VCaP (cell line): ENCODE results near the gene IGFBP2.

Experiments
- H3K27ac ChIP-seq: fragments of 450-650 bp; 2 replicates; pipeline ENCODE4 v1.5.1; 2017
- TF ChIP-seq, protein P1 (sequence below): fragments of 450-650 bp; conservative IDR thresholded peaks from 2 replicates; pipeline ENCODE4 v1.5.1; 2017; ENCODE audit warnings: mild to moderate bottlenecking, moderate library complexity

The IGFBP2 gene

DNA sequence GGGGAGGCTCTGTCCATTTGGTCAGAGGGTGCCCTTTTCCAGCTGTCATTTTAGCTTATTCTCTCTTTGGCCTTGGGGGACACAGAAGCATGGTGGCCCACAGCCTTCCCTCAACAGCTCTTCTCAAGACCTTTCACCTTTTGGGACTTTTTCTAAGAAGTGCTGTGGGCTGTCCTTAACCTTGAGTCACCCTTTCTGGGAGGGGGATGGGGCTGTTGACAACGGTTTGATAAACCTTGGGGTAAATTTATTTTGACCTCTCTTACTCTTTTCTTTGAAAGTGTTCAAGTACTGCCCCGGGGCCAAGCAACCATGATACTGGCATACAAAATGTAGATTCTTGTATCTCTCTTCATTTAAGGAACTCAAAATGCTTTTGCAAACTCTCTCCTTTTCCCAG is 48.5 kb downstream of the IGFBP2 start:
- TF ChIP-seq, protein P1, sequence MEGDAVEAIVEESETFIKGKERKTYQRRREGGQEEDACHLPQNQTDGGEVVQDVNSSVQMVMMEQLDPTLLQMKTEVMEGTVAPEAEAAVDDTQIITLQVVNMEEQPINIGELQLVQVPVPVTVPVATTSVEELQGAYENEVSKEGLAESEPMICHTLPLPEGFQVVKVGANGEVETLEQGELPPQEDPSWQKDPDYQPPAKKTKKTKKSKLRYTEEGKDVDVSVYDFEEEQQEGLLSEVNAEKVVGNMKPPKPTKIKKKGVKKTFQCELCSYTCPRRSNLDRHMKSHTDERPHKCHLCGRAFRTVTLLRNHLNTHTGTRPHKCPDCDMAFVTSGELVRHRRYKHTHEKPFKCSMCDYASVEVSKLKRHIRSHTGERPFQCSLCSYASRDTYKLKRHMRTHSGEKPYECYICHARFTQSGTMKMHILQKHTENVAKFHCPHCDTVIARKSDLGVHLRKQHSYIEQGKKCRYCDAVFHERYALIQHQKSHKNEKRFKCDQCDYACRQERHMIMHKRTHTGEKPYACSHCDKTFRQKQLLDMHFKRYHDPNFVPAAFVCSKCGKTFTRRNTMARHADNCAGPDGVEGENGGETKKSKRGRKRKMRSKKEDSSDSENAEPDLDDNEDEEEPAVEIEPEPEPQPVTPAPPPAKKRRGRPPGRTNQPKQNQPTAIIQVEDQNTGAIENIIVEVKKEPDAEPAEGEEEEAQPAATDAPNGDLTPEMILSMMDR, result no peak
- H3K27ac ChIP-seq, result no peak overlapping the region

DNA sequence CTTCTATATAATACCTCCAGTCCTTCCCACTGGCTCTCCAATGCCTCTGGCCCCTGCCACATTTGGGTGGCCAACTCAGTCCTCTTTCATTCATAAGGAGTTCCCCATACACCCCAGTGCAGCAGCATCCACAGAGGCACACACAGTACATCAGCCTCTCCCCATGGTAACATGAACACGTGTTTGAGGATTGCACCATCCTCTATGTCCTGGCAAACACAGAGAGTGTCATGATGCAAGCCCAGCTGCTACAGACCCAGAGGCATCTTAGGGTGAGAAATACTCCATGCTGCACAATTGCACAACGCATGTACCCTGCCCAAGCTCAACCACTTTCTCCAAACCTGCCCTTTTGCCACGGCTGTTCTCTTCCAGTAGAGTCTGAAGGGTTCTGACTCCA is 50.6 kb downstream of the IGFBP2 start:
- H3K27ac ChIP-seq, result no peak overlapping the region
- TF ChIP-seq, protein P1, result no peak

DNA sequence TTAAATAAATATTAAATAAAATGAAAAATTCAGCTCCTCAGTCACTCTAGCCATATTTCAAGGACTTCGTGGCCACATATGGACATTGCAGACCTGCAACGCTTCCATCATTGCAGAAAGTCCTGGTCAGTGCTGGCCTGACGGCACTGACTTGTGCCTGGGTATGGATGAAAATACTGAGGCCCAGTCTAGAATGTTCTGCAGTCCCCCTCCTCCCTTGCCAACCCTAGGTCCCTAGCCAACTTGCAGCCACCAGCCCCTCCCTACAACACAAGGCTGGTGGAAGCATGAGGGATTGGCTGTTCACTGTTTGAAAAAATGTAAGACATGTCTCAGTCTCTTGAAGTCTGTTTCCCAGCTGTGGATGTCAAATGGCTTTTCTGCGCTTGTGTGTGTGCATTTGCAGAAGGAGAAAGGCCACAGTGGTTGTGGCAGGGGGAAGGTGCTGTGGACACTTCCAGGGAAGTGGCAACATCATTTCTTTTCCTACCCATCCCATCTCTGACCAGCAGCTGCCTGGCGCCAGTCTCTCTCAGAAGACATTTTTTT is 52.2 kb downstream of the IGFBP2 start:
- TF ChIP-seq, protein P1, result no peak
- no peak overlapping the region for H3K27ac ChIP-seq

DNA sequence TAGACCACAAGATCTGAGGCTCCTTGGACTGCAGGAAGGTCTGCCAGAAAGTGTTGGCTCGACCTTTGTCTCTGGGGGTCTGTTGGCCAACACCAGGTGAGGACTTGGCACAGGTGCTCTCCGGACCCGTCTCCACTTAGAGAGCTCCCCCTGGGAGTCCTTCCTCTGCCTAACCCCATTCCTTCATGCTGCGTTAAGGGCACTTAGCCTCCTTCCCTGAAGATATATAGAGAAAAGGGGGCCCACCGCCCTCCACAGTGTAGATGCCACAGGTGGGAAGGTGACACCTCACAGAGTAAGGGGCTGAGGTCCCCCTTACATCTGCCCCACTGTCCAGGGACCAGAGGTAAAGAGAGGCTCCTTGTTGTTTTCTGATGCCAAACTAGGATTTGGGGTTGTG is 53.9 kb downstream of the IGFBP2 start:
- TF ChIP-seq, protein P1, result no peak
- H3K27ac ChIP-seq, result no peak overlapping the region

GRCh38 chr2:216687646-216688045 is 54.4 kb downstream of the IGFBP2 start:
- TF ChIP-seq, protein P1, result no peak; the same call in 1 of the 2 replicates

DNA sequence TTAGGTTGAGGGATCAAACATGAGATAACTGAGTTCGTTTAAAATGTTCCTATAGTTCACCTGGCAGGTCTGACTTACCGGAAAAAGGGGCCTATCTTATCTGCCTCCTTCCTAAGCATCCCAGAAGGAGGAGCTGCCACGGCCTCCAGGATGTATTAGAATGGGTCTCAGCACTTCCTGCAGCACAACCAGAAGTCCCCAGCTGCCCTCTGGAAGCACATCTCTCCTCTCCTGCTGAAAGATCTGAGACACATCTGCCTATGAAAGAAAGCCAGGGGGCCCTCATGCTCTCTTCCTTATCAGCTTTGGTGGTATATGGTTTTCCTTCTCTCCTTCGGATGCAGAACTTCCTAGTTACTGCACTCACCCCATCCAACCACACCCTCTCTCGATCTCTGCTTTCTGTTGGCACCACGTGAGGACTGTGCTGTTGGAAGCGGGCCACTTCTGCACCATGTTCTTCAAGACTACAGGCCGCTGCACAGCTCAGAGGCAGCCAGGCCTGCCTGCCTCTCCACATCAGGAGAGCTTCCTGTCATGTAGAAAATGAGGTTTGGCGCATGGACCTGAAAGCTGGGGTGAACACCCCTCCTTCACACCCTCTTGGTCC is 55.6 kb downstream of the IGFBP2 start:
- TF ChIP-seq, protein P1, result no peak

More at GRCh38 chr2:216687646-216688045, 54.4 kb downstream of the IGFBP2 start:
- no peak overlapping the region for H3K27ac ChIP-seq

GRCh38 chr2:216689397-216689796 is 56.2 kb downstream of the IGFBP2 start:
- TF ChIP-seq, protein P1, result no peak
- no peak overlapping the region for H3K27ac ChIP-seq

More for the DNA sequence above, 55.6 kb downstream of the IGFBP2 start:
- H3K27ac ChIP-seq, result no peak overlapping the region
